ENCODE data around the gene PRKG1.

DNA sequence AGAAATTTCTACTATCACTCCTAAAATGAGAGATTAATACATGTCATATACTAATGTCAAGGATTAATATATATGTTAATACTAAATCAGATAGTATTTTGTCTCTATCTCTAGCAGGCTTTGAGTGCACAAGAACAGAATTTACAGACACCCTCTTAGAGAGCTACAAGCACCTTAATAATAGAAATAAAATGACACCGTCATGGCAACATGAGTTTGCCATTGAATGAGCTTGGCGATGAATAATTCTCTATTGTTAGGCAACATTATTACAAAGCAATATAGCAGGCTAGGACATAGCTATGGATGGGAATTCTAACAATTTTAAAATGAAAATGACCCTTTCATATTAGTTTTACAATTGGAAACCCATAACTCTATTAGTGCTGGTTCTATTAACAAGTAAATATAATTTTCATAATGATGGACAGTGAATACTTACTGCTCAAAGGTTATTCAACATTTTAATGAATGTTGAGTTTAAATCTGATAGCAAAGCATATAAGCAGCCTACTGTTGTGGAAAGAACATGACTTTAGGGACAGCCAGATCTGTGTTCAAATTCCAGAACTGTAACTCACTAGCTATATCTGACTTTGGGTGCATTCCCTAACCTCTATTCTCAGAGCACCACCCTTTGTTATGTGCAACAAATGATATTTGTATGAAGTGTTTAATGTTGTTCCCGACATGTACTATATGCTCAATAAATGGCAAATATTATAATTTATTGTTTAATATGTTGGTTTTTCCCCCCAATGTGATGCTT lies 1055.3 kb downstream of the PRKG1 start:
- TF ChIP-seq, protein P1, sequence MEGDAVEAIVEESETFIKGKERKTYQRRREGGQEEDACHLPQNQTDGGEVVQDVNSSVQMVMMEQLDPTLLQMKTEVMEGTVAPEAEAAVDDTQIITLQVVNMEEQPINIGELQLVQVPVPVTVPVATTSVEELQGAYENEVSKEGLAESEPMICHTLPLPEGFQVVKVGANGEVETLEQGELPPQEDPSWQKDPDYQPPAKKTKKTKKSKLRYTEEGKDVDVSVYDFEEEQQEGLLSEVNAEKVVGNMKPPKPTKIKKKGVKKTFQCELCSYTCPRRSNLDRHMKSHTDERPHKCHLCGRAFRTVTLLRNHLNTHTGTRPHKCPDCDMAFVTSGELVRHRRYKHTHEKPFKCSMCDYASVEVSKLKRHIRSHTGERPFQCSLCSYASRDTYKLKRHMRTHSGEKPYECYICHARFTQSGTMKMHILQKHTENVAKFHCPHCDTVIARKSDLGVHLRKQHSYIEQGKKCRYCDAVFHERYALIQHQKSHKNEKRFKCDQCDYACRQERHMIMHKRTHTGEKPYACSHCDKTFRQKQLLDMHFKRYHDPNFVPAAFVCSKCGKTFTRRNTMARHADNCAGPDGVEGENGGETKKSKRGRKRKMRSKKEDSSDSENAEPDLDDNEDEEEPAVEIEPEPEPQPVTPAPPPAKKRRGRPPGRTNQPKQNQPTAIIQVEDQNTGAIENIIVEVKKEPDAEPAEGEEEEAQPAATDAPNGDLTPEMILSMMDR (IDR thresholded peaks at IDR 0.05; ENCODE audit: borderline replicate concordance, extremely low read depth, low read length, poor library complexity, severe bottlenecking) = no peak
- no peak for TF ChIP-seq EZH2 (IDR thresholded peaks at IDR 0.05; ENCODE audit: borderline replicate concordance, low read depth, low read length, severe bottlenecking)
